HepG2 (cell line): ENCODE measurements around the gene ACSL6. TPM values are rescaled to one million over a fixed set of nuclear protein-coding genes. Genes with fewer than 3 reads are reported as not detected.

Experiments used
- BCL3 ChIP-seq: sonication (generic); formaldehyde crosslinking; IDR thresholded peaks from 2 replicates; pipeline ENCODE4 v1.5.1; 2020; ENCODE audit warnings: mild to moderate bottlenecking, missing genetic modification reagents, moderate library complexity
- FOXP4 ChIP-seq: sonication (generic); formaldehyde crosslinking; IDR thresholded peaks from 2 replicates; pipeline ENCODE4 v1.4.0; 2020; ENCODE audit warnings: missing genetic modification reagents
- HMGXB4 ChIP-seq, 2 experiments: sonication (generic) in 1 of 2; formaldehyde crosslinking in 1 of 2; IDR thresholded peaks; 2 replicates each; pipeline versions ENCODE4 v1.4.0 to v1.6.1; 2018 to 2020; ENCODE audit warnings: missing genetic modification reagents in 2 of 2, borderline replicate concordance in 1 of 2, low read depth in 1 of 2, mild to moderate bottlenecking in 1 of 2, missing biosample characterization in 1 of 2
- KAT7 ChIP-seq: IDR thresholded peaks from 2 replicates; pipeline ENCODE4 v1.6.1; 2018; ENCODE audit warnings: borderline replicate concordance, missing compliant biosample characterization
- MBD4 ChIP-seq: IDR thresholded peaks from 2 replicates; pipeline ENCODE4 v1.6.1; 2012; ENCODE audit warnings: low read length, inconsistent platforms, borderline replicate concordance
- MEIS1 ChIP-seq: sonication (generic); formaldehyde crosslinking; IDR thresholded peaks from 2 replicates; pipeline ENCODE4 v1.9.0; 2021; ENCODE audit warnings: mild to moderate bottlenecking, missing genetic modification reagents, moderate library complexity, borderline replicate concordance
- RFX1 ChIP-seq: fragments of 450-650 bp; IDR thresholded peaks from 2 replicates; pipeline ENCODE4 v1.6.1; 2017
- SOX13 ChIP-seq, 3 experiments: fragments of 450-650 bp in 1 of 3; sonication (generic) in 1 of 3; formaldehyde crosslinking in 1 of 3; IDR thresholded peaks in 2 of 3; conservative IDR thresholded peaks in 1 of 3; 2 replicates each; pipeline versions ENCODE4 v1.5.0 to v1.6.1; 2016 to 2020; ENCODE audit warnings: antibody characterized with exemption in 1 of 3, mild to moderate bottlenecking in 1 of 3, missing compliant biosample characterization in 1 of 3, missing genetic modification reagents in 1 of 3, moderate library complexity in 1 of 3
- YY1 ChIP-seq: IDR thresholded peaks from 2 replicates; pipeline ENCODE4 v1.6.1; 2011; ENCODE audit warnings: low read length, low read depth, moderate library complexity, mild to moderate bottlenecking; ENCODE audit not compliant: insufficient read depth, insufficient replicate concordance
- ZBTB34 ChIP-seq: sonication (generic); formaldehyde crosslinking; IDR thresholded peaks from 2 replicates; pipeline ENCODE4 v1.8.0; 2022; ENCODE audit warnings: mild to moderate bottlenecking, missing genetic modification reagents
- ZBTB38 ChIP-seq: sonication (generic); formaldehyde crosslinking; IDR thresholded peaks from 2 replicates; pipeline ENCODE4 v1.5.1; 2020; ENCODE audit warnings: mild to moderate bottlenecking, missing genetic modification reagents
- ZNF331 ChIP-seq: sonication (generic); formaldehyde crosslinking; IDR thresholded peaks from 2 replicates; pipeline ENCODE4 v1.4.0; 2020; ENCODE audit warnings: missing genetic modification reagents
- ZNF343 ChIP-seq: sonication (generic); formaldehyde crosslinking; IDR thresholded peaks from 2 replicates; pipeline ENCODE4 v1.4.0; 2020; ENCODE audit warnings: mild to moderate bottlenecking, missing genetic modification reagents
- ZNF468 ChIP-seq: sonication (generic); formaldehyde crosslinking; IDR thresholded peaks from 2 replicates; pipeline ENCODE4 v1.8.0; 2022; ENCODE audit warnings: mild to moderate bottlenecking, moderate library complexity, missing genetic modification reagents
- ZNF556 ChIP-seq: sonication (generic); formaldehyde crosslinking; IDR thresholded peaks from 2 replicates; pipeline ENCODE4 v1.4.0; 2020; ENCODE audit warnings: mild to moderate bottlenecking, missing genetic modification reagents, borderline replicate concordance
- ZNF574 ChIP-seq: sonication (generic); formaldehyde crosslinking; IDR thresholded peaks from 2 replicates; pipeline ENCODE4 v1.4.0; 2020; ENCODE audit warnings: missing genetic modification reagents
- ZNF772 ChIP-seq: sonication (generic); formaldehyde crosslinking; IDR thresholded peaks from 2 replicates; pipeline ENCODE4 v1.5.0; 2020; ENCODE audit warnings: mild to moderate bottlenecking, missing genetic modification reagents
- ZSCAN29 ChIP-seq: sonication (generic); formaldehyde crosslinking; conservative IDR thresholded peaks from 2 replicates; pipeline ENCODE4 v1.4.0; 2020; ENCODE audit warnings: mild to moderate bottlenecking, missing genetic modification reagents
- polyA plus RNA-seq, 8 experiments: library from polyadenylated mRNA; depleted of rRNA in 3 of 8; stranded (reverse) in 7 of 8; unstranded in 1 of 8; fragments of >200 nt; fragmentation: Illumina TruSeq in 4 of 8; extraction: Trizol in 4 of 8; gene quantifications; 2 replicates each; pipeline versions ENCODE4 v1.2.1 to v1.2.3, GENCODE V29; 2011 to 2016; ENCODE audit warnings: low read depth in 4 of 8, missing spikeins in 1 of 8, mixed read lengths in 1 of 8; ENCODE audit not compliant: insufficient read depth in 1 of 8
- total RNA-seq, 5 experiments: library from RNA; depleted of rRNA; stranded (reverse); fragments of >200 nt; fragmentation: Illumina TruSeq; extraction: Trizol; gene quantifications; 2 replicates each; pipeline ENCODE4 v1.2.3, GENCODE V29; 2016; ENCODE audit warnings: low read depth in 1 of 5

Gene ACSL6
- total and polyA plus RNA-seq, 2 of the 13 experiments (the other 11 are each of a cell fraction or from before 2014, with no cell fraction given), result 3.7 to 3.8 TPM

- TF ChIP-seq FOXP4, result 0 out of 2 replicates have a peak, but pooled peaks have one; percentile 42
- TF ChIP-seq MBD4, result no peak
- 0 out of 2 replicates have a peak, but pooled peaks have one; percentile 41 for TF ChIP-seq ZNF772 (CRISPR knock-in tag)
- TF ChIP-seq ZBTB38 (CRISPR knock-in tag), result 0 out of 2 replicates have a peak, but pooled peaks have one; percentile 26
- no peak for TF ChIP-seq KAT7
- peak; percentile 6 for TF ChIP-seq YY1
- TF ChIP-seq ZNF343 (CRISPR knock-in tag), result peak; percentile 73; the same call in 1 of the 2 replicates
- TF ChIP-seq BCL3 (CRISPR knock-in tag), result peak; percentile 36; the same call in 1 of the 2 replicates
- TF ChIP-seq HMGXB4 (CRISPR knock-in tag; IDR thresholded peaks at IDR 0.05; ENCODE audit: borderline replicate concordance in 1 of 2, low read depth in 1 of 2), result no peak
- peak; percentile 35; the same call in 1 of the 2 replicates for TF ChIP-seq ZNF331 (CRISPR knock-in tag)
- TF ChIP-seq MEIS1 (CRISPR knock-in tag), result peak; percentile 80; the same call in 1 of the 2 replicates
- no peak for TF ChIP-seq SOX13 (IDR thresholded peaks at IDR 0.05)
- peak in 1 of 2 experiments; percentile 59; a peak in 2 of 4 replicates for TF ChIP-seq SOX13 (CRISPR knock-in tag; conservative IDR thresholded peaks at IDR 0.05 in 1 of 2, IDR thresholded peaks at IDR 0.05 in 1 of 2)
- TF ChIP-seq ZSCAN29, result 0 out of 2 replicates have a peak, but pooled peaks have one; percentile 49
- 0 out of 2 replicates have a peak, but pooled peaks have one; percentile 49 for TF ChIP-seq ZNF468 (CRISPR knock-in tag)
- 0 out of 2 replicates have a peak, but pooled peaks have one; percentile 46 for TF ChIP-seq ZNF556 (CRISPR knock-in tag)
- TF ChIP-seq ZBTB34, result no peak
- no peak; the same call in none of the 2 replicates for TF ChIP-seq ZNF574 (CRISPR knock-in tag)
- TF ChIP-seq RFX1, result no peak
Observed at GRCh38 chr5:131994533-131995226, 16.8 kb downstream of the ACSL6 start (continued).
